Ovary (tissue), 9 donors: ENCODE measurements around the gene SHLD3. TPM values are rescaled to one million over a fixed set of nuclear protein-coding genes. Genes with fewer than 3 reads are reported as not detected.
"Not testable (repeated sequence)": the region's sequence is repeated elsewhere in the genome, so short reads cannot be mapped to it uniquely, and the experiment has no call there.

ENCODE experiments used
- DNase-seq, 5 donors: peaks; one replicate each; pipeline ENCODE4 v3.0.0-alpha.2; 2019 to 2020
- H3K27ac ChIP-seq, 2 donors: fragments of 200-600 bp; one replicate each; pipeline versions ENCODE4 v1.5.1 to v1.8.0; 2019 to 2022
- H3K27me3 ChIP-seq: fragments of 200-600 bp; one replicate; pipeline ENCODE4 v1.8.0; 2022
- H3K36me3 ChIP-seq: fragments of 200-600 bp; sonication (generic); one replicate; pipeline ENCODE4 v1.5.1; 2019
- H3K4me1 ChIP-seq: one replicate; pipeline ENCODE4 v1.8.1; 2013; ENCODE audit warnings: mild to moderate bottlenecking, moderate library complexity; ENCODE audit not compliant: insufficient read depth
- H3K4me3 ChIP-seq: fragments of 200-600 bp; sonication (generic); one replicate; pipeline ENCODE4 v1.5.1; 2017
- H3K9me3 ChIP-seq, 2 donors: fragments of 200-600 bp in 1 of 2; sonication (generic) in 1 of 2; one replicate each; pipeline versions ENCODE4 v1.5.1 to v1.8.1; 2013 to 2019; ENCODE audit warnings: mild to moderate bottlenecking in 1 of 2, moderate library complexity in 1 of 2
- CTCF ChIP-seq, 3 donors: fragments of 450-650 bp in 2 of 3; fragments of 200-600 bp in 1 of 3; IDR thresholded peaks; one replicate each; pipeline versions ENCODE4 v1.5.1 to v1.8.0; 2016 to 2022; ENCODE audit warnings: antibody characterized with exemption in 3 of 3, mild to moderate bottlenecking in 1 of 3
- EP300 ChIP-seq: sonication (generic); formaldehyde crosslinking; IDR thresholded peaks from one replicate; pipeline ENCODE4 v1.6.1; 2017; ENCODE audit warnings: antibody characterized with exemption
- POLR2A ChIP-seq: fragments of 450-650 bp; IDR thresholded peaks from one replicate; pipeline ENCODE4 v1.6.1; 2017; ENCODE audit warnings: antibody characterized with exemption, mild to moderate bottlenecking, moderate library complexity
- WGBS, 3 donors: extraction: QIAGEN DNeasy Blood & Tissue Kit in 1 of 3; methylation state at CpG; one replicate each; pipeline versions ENCODE4 v1.1.5 to v1.1.7; 2013 to 2017; 5-methylcytosine and 5-hydroxymethylcytosine counted together
- intact Hi-C, 4 donors: fragments of 100-400 bp; cut with DNase I; formaldehyde crosslinking; loops; one replicate each; pipeline versions ENCODE4 v1.11.0 to v1.15.1; 2022 to 2023
- polyA plus RNA-seq, 2 donors: library from polyadenylated mRNA; stranded (reverse); fragments of 200-250 nt in 1 of 2; fragments of 350-450 nt in 1 of 2; fragmentation: Illumina TruSeq in 1 of 2; extraction: RNeasy Lipid Tissue Mini Kit (QIAGEN cat#74804) in 1 of 2; gene quantifications; one replicate each; pipeline ENCODE4 v1.2.3, GENCODE V29; 2013 to 2014
- small RNA-seq: library from RNA; depleted of rRNA; stranded (forward); fragments of <200 nt; gene quantifications from one replicate; pipeline ENCODE3, GENCODE V24; 2016
- total RNA-seq, 7 donors: library from RNA; depleted of rRNA in 2 of 7; stranded (reverse); fragments of >200 nt in 2 of 7; fragmentation: NEBNext Ultra II Directional in 3 of 7; extraction: Animal tissue kit (Norgen Biotek cat#: 25700) in 3 of 7; gene quantifications; one replicate each; pipeline versions ENCODE4 v1.1.0 to v1.2.4, GENCODE V29; 2016 to 2023
- donor health status: DM: no; HTN: no; CAD: no; lungs with moderate emphysema.
- donor health status: DM: no; HTN: no; CAD: no.
- donor health status: Bipolar disorder and iron deficiency.
- donor health status: DM: yes; HTN: yes; CAD: no.
- donor health status: DM: no; HTN: no; CAD: no.
- donor health status: DM: yes; HTN: yes; CAD: no.

The SHLD3 gene
- total and polyA plus RNA-seq, 9 donors: 1.2 to 3.3 (median 2.2) TPM

- Histone ChIP-seq H3K4me1 (no peaks in the 10 kb centered on the region), H3K4me3 (no peak overlapping the region), H3K36me3 (no peaks in the 10 kb centered on the region), H3K9me3 (no peaks in the 10 kb centered on the region), H3K27ac (no peak overlapping the region), H3K27me3 (no peaks in the 10 kb centered on the region)
- WGBS, 3 donors: 77 to 89% (median 80%) methylated on average over 1 of the region's 1 CpG
- intact Hi-C loops: no loop called here
- DNase-seq: no peak
- no peak for TF ChIP-seq CTCF (IDR thresholded peaks at IDR 0.05)
- TF ChIP-seq EP300: no peak
- TF ChIP-seq POLR2A: no peak
Observed at GRCh38 chr5:65672796-65673195, 48.0 kb downstream of the SHLD3 start.

GRCh38 chr5:65674749-65675148 is 49.9 kb downstream of the SHLD3 start:
- DNase-seq: no peak
- no peaks in the 10 kb centered on the region for H3K27me3 ChIP-seq
- no peak overlapping the region for H3K27ac ChIP-seq
- no peaks in the 10 kb centered on the region for H3K36me3 ChIP-seq
- H3K9me3 ChIP-seq: no peaks in the 10 kb centered on the region
- TF ChIP-seq CTCF (IDR thresholded peaks at IDR 0.05): no peak
- no peak overlapping the region for H3K4me3 ChIP-seq
- H3K4me1 ChIP-seq: no peaks in the 10 kb centered on the region
- intact Hi-C loops: no loop called here

GRCh38 chr5:65676056-65676455 is 51.2 kb downstream of the SHLD3 start:
- H3K36me3 ChIP-seq, H3K4me3 ChIP-seq, H3K27ac ChIP-seq, intact Hi-C loops, H3K27me3 ChIP-seq, DNase-seq, H3K4me1 ChIP-seq, H3K9me3 ChIP-seq: not testable (repeated sequence)
- WGBS, 3 donors: 88 to 91% (median 91%) methylated on average over 3 of the region's 3 CpGs

Small RNA genes lying within 50 kb of the gene (small RNA-seq; reads per million reads assigned to genes)
- gene RNU6-540P: not detected

Other genes starting within 250 kb of the SHLD3 start
- 1 to 10 TPM in 6 of 7 donors, under 1 TPM in 1; 0.96 to 7.2 (median 2.7) TPM for gene ADAMTS6, start 143.1 kb upstream of the SHLD3 start, total RNA-seq
- 1 to 10 TPM; 1.3 to 2.2 TPM for gene ADAMTS6, start 143.1 kb upstream of the SHLD3 start, polyA plus RNA-seq
- 1 to 10 TPM in 5 of 7 donors, under 1 TPM in 2; 0.83 to 3.0 (median 1.7) TPM for gene CENPK, start 61.9 kb upstream of the SHLD3 start, total RNA-seq
- 1 to 10 TPM; 1.5 to 1.7 TPM for gene CENPK, start 61.9 kb upstream of the SHLD3 start, polyA plus RNA-seq
- gene PPWD1, start 61.7 kb upstream of the SHLD3 start, total RNA-seq: 10 to 100 TPM; 30.7 to 82.1 (median 36.7) TPM
- gene PPWD1, start 61.7 kb upstream of the SHLD3 start, polyA plus RNA-seq: 10 to 100 TPM; 28.0 to 41.7 TPM
- gene TRIM23, start 694 bp upstream of the SHLD3 start, total RNA-seq: 10 to 100 TPM in 6 of 7 donors, 1 to 10 TPM in 1; 9.3 to 23.4 (median 19.9) TPM
- gene TRIM23, start 694 bp upstream of the SHLD3 start, polyA plus RNA-seq: 1 to 10 TPM; 8.3 to 9.3 TPM
- 10 to 100 TPM; 10.5 to 21.5 (median 13.9) TPM for gene TRAPPC13, start within 50 bp of the SHLD3 start, total RNA-seq
- 10 to 100 TPM; 11.4 to 11.7 TPM for gene TRAPPC13, start within 50 bp of the SHLD3 start, polyA plus RNA-seq
- 1 to 10 TPM; 4.9 to 9.9 (median 7.1) TPM for gene SGTB, start 97.1 kb downstream of the SHLD3 start, total RNA-seq
- 1 to 10 TPM; 2.6 to 8.4 TPM for gene SGTB, start 97.1 kb downstream of the SHLD3 start, polyA plus RNA-seq
- 10 to 100 TPM in 3 of 7 donors, 1 to 10 TPM in 4; 2.3 to 16.3 (median 8.2) TPM for gene NLN, start 97.2 kb downstream of the SHLD3 start, total RNA-seq
- 10 to 100 TPM in 1 of 2 donors, 1 to 10 TPM in 1; 2.5 to 11.0 TPM for gene NLN, start 97.2 kb downstream of the SHLD3 start, polyA plus RNA-seq